Measurements from ENCODE around the gene ACRBP.
A peak's percentile ranks its signal among the peaks of the same experiment; 100 is the strongest.

ACRBP gene

DNA sequence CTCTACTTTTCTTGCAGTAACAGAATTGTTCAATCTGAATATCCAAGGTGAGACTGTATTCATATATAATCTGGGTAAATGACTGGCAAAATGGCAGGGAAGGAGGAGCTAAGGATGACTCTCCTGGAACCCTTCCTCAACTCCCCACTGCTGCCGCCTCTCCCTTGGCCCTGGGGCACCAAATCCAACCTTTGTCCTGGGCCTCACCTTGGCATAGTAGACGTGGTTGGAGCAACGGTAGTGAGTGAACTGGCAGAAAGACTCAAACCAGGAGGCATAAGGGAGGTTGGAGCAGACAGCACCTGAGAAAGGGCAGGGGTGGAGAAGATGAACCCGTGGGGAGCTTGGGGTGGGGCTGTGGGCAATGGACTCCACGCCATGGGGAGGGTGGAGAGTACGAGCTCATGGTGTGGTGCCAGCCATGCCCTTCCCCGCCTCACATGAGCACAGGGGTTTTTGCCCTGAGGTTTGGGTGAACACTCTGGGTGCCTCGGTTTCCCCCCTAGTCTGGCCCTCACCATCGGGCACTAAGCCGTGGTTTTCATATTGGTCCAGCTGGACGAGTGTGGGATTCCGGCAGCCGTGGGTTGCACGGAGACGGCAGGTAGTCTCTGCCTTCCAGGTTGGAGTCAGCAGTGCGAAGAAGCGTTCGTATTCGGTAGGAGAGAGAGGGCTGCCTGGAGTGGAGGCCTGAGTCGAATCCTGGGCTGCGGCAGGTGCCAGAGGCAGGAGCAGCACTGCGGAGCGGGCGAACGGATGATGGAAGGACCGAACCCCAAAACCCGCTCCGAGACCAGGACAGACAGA is 753 bp downstream of the ACRBP start:
- DNase-seq = no peak

DNA sequence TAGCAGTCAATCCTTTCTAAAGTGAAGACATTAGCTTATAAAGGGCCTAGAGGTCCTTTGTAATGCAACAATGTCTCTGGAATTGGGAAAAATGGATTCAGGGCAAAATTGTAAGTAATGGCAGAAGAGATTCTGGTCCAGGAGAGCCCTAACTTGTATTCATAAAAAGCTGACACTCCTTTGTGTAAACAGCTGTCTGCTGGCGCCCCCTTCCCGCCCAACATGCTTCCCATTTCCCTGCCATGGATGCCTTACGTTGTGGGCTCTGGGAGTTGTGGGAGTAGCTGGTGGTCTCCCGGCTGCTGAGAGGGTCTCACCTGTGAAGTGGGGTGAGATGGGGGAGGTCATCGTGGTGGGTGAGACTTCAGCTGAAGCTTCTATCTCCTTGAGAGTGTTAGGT is 2.3 kb downstream of the ACRBP start:
- DNase-seq = no peak

- no peak for DNase-seq
These were observed 3.0 kb downstream of the ACRBP start for GRCh38 chr12:6644257-6644596.

DNA sequence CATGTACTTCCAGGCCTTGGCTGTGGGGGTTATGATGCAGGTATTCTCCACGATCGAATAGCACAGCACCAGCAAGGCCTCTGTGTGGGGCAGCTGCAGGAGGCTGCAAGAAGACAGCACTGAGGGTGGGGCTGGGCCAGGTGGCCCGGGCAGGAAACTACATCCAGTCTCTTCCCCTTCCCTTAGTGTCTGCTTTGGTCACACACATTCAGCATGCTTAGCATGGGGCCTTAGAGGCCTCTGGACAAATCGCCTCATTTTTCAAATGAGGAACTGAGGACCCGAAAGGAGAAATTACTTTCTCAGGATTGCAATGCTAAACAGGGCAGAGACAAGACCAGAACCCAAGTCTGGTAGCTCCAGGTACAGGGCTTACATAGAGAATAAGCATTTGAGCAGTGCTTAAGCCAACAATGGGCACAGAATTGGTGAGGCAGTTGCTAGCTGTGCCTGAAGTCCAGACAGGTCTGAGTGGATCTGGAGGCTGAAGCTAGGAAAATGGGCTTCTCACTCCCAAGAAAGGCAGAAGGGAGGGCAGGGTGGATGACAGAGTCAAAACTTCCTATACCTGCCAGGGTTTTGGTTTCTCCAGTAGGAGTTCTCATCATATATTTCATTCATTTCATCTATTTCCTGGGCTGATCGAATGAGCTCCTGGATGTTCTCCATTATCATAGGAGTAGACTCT is 3.5 kb downstream of the ACRBP start:
- no peak for DNase-seq

DNA sequence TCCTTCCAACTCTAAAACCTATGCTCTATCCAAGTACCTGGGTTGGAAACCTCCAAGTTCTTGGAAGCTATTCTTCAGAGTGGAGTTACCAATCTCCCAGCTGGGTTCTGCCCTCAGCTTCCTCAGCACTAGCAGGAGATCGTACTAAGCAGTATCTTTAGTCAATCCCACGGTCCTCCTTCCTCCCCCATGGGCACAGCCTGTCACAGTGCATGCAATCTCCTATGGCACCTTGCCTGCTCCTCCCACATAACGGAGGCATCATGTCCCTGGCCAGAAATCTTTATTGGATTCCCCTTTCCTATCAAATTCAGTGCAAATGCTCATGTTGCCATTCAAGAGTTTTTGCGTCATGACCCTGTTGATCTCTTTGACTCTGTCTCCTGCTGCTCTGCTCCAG is 6.1 kb downstream of the ACRBP start:
- no peak for DNase-seq

GRCh38 chr12:6640497-6640896 is 6.7 kb downstream of the ACRBP start:
- no peak for DNase-seq

DNA sequence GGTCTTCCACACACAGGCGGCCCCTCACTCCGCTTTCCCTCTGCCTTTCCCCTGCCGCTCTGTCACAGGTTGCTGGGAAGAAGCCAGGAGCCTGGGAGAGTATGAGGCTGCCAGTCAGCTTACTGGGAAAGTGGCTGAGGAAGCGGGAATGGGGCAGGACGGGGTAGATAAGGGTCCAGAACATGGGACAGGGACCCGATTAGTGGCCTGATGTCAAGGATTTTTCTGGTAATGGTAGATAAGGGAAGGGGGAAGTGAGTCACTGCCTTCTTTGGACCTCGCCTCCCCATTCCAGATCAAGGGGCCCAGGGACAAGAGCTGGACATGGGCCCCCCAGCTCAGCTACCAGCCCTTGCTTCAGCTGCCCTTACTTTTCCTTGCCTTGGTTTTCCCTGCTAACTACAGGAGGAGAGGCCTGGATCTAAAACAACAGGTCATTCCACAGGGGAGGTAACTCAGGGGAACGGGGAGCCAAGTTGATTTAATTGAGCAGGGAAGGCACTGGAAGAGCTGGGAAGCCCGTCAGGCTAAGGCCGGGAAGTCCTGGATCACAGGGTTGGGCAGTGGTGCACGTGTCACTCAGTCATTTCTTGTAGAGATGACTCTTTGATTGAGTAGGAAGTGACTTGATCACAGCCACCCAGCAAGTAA is 8.0 kb downstream of the ACRBP start:
- DNase-seq = no peak

DNA sequence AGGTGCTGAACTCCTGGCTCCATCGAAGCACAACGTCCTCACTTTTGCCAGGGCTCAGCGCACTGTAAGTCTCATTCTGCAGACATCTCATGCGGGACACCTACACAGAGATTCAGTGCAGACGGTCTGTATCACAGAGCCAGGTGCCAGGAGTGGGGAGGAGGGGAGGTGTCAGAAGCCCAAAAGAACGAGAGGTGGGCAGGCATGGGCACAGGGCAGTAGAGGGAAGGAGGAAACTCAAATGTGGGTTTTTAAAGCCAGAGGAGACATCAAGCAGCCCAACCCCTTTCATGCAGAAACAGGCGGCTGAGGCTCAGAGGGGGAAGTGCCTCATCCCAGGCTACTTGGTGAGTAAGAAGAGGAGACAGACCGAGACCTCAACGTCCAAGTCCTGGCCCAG is 8.9 kb downstream of the ACRBP start:
- DNase-seq = no peak

GRCh38 chr12:6635856-6636531 is 11.2 kb downstream of the ACRBP start, which contains the start of gene LPAR5:
Gene LPAR5, minus strand, starts transcription at chr12:6635959. Its CDS starts 14,711 bp downstream, at chr12:6621248.
- DNase-seq = no peak

DNA sequence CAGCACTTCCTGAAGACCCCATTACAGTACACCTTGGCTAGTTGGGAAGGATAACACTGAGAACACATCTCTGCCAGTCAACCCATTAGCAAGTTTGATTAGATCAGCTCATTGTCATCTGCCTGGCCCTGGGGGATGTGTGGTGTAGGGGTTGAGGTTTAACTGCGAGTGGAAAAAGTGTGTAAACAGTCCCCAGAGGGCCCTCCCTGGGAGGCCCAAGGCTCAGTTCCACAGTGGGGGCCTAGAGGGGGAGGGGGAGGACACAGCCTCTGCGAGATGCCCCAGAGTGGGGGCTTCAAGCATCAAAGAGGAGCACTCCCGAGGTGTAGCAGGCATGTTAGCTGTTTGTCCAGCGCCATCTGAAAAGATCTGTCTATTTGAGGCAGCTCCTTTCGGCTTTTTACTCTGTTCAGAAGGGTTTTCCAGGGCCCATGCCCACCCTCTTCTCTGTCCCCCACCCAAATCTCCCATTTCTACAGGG is 11.8 kb downstream of the ACRBP start:
- DNase-seq = no peak

DNA sequence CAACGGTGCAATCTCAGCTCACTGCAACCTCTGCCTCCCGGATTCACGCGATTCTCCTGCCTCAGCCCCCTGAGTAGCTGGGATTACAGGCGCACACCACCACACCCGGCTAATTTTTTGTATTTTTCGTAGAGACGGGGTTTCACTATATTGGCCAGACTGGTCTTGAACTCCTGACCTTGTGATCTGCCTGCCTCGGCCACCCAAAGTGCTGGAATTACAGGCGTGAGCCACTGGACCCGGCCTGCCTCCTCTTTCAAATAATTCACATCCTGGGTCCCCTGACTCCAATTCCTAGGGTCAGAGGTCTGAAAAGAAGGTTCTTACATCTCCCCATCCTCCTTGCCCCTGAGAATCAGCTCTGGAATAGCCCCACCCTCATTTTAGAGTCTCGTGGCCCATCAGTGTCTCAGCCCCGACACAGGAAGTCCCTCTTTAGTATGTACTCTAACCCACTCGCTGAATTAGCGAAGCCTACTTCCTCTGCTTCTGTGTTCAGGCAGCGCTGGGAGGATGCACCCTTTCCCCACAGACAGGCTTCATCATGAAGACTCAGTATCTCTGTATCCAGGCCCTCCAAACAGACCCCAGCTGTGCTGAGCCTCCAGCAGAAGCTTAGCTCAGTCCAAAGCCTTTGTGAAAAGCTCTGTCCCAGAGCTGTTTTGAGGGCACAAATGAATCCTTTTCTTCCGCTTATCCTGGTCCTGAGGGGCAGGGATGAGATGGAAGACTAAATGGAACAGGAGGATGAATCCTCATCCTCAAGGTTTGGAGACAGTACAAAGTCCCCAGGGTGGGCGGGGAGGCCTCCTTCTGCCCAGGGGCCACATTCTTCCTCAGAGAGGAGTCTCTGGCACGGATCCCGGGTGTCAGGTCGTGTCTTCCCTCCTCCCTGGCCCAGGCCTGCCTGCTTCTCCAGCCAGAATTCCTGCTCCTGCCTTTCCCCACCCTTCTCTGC is 14.9 kb downstream of the ACRBP start:
- DNase-seq = peak; percentile 65

DNA sequence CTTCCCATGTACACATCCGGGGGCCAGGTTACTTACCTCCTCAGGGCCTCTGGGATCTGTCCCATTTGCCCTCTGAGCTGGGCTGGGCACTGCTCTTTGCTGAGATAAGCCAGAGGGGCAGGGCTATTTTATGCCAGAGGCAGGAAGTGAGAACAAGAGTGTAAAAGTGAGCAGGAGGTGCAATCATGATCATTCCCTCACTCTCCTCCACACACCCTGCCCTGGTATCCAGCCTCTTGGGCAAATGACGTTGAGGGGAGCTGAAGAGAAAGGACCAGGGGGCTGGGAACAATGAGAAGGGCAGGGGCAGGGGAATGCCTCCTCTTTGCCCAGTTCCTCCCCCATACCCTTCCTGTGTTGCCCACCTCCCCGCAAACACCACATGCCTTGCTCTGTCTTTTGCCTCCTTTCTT is 15.7 kb downstream of the ACRBP start:
- DNase-seq = no peak

DNA sequence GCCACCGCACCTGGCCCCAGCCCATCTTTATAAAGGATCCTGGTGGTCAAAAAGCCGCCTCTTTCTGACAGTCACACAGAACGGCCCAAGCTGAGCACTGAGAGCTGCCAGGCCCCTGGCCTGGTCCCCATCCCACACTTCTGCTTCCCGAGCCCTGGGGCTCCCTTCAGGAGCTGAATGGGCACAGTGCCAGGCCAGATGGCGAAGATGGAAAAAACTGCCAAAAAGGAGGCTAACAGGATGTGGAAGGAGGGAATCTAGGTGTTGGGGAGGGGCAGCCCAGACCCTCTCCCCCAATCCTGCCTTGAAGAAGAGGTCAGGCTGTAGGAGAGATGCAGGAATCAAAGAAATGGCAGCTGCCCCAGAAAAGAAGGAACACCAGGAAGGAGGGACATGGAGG is 16.5 kb downstream of the ACRBP start:
- no peak for DNase-seq

- DNase-seq = peak; percentile 26
These were observed 19.6 kb downstream of the ACRBP start for GRCh38 chr12:6627616-6628015.

- DNase-seq = no peak
These were observed 20.5 kb downstream of the ACRBP start for GRCh38 chr12:6626654-6627283.

GRCh38 chr12:6620885-6621274 is 26.4 kb downstream of the ACRBP start:
- no peak for DNase-seq

- no peak for DNase-seq
These were observed 26.9 kb downstream of the ACRBP start for GRCh38 chr12:6620137-6620884.

DNA sequence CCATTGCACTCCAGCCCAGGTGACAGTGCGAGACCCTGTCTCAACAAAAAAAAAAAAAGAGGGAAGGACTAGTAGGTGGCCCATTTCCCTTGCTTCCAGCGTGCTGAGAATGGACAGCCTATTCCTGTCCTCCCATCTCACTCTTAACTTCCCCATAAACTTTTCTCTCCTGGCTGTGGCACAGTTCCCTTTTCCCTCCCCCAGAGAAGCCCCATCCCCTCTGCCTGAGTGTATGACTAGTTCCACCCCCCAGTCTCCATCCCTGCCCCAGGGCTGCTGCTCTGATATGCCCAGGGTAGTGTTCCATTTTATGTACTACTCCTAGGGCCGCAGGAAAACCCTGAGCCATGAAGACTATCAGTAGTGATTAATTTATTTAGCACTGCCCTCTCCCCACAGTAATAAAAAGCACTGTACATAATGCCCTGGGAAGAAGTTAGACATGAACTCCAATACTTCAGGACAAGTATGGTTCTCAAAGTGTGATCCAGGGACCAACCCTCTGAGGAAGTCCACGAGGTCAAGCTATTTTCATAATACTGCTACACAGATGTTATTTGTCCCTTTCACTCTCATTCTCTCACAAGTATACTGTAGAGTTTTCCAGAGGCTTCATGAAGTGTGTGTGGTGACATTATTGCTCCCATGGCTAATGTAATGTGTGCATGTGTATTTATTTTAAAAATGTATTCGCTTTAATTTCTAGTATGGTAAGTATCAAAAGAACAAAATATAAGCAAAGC is 28.6 kb downstream of the ACRBP start:
- DNase-seq = no peak

DNA sequence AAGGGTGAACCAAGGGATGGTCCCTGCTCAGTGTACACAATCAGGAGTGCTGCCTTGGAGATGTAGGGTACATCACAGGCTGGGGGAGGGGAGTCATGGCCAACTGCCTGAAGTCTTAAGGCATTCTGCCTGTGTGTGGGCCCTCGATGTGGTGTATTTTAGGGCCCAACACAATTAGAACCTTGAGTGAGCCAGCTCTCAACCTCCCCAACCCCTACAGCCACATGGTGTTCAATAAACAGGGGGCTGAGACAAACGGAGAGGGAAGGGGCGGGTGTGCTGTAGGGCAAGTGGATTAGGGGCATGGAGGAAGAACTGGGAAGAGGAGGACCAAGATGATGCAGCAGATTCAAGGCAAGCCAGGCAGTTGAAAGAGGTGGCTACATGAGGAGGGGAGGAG is 31.4 kb downstream of the ACRBP start:
- no peak for DNase-seq

DNA sequence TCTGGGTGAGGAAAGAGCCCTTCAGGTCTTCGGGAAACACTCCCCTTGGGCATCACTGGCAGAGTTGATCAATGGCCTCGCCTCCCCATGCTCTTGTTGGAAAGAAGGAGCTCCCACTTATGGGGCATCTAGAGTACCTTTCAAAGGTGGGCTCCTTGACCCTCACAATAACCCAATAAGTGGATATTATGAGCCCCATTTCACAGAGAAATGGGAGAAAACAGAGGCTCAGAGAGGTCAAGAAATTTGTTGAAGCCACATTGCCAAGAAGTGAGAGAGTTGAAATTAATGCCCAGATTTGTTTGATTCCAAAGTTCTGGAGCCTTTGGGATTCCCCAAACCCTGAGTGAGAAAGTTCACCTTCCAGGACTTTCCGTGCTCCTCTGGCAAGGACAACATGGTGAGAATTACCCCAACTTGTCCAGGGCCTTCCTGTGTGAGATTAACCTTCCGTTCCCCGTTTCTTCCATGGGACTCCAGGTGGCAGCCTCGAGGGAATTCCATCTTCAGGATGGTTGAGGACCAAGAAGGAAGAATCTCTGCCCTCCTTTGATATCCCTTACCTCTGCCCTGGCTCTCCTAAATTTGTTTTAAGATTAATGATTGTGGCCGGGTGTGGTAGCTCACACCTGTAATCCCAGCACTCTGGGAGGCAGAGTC is 32.6 kb downstream of the ACRBP start:
- DNase-seq = no peak
